LNCaP clone FGC (cell line): ENCODE data around the gene MAP3K20.
A peak's percentile ranks its signal among the peaks of the same experiment; 100 is the strongest.

Experiments
- DNase-seq: peaks from one replicate; pipeline ENCODE4 v3.0.0-alpha.2; 2011; ENCODE audit warnings: low read depth
- H3K4me3 ChIP-seq: 2 replicates; pipeline ENCODE4 v1.5.1; 2011; ENCODE audit warnings: mild to moderate bottlenecking, low read depth, low read length, control low read depth
- CTCF ChIP-seq: IDR thresholded peaks from 2 replicates; pipeline ENCODE4 v1.5.1; 2012; ENCODE audit warnings: mild to moderate bottlenecking; ENCODE audit not compliant: control insufficient read depth, insufficient read depth; ENCODE audit errors: extremely low read depth

Gene MAP3K20

GRCh38 chr2:173075781-173076580 is at the start of gene MAP3K20:
TSS of gene MAP3K20 (plus strand) at chr2:173075846. CDS start at chr2:173091032, 15,186 bp downstream.
- no peak for DNase-seq
- peak within 1 kb of the TSS; percentile 55 for H3K4me3 ChIP-seq
- TF ChIP-seq CTCF: peak; percentile 62

GRCh38 chr2:173026479-173026878 is 49.2 kb upstream of the MAP3K20 start:
- no peak for TF ChIP-seq CTCF
- H3K4me3 ChIP-seq: no peak overlapping the region
- DNase-seq: no peak

- no peak overlapping the region for H3K4me3 ChIP-seq
- peak; percentile 69 for DNase-seq
- TF ChIP-seq CTCF: peak; percentile 94
Measured at GRCh38 chr2:173027181-173028128, 48.2 kb upstream of the MAP3K20 start.

GRCh38 chr2:173028141-173028540 is 47.5 kb upstream of the MAP3K20 start:
- no peak for TF ChIP-seq CTCF
- DNase-seq: no peak
- H3K4me3 ChIP-seq: no peak overlapping the region

GRCh38 chr2:173028671-173029070 is 47.0 kb upstream of the MAP3K20 start:
- no peak for TF ChIP-seq CTCF
- peak; percentile 58 for DNase-seq
- H3K4me3 ChIP-seq: no peak overlapping the region

- no peak for DNase-seq
- no peak overlapping the region for H3K4me3 ChIP-seq
- no peak for TF ChIP-seq CTCF
Measured at GRCh38 chr2:173030561-173031490, 44.8 kb upstream of the MAP3K20 start.
